Liver (tissue), 9 donors: ENCODE data around the gene FAM83E. TPM values are rescaled to one million over a fixed set of nuclear protein-coding genes. Genes with fewer than 3 reads are reported as not detected.

Experiments used
- DNase-seq: peaks from one replicate; pipeline ENCODE4 v3.0.0-alpha.2; 2017; ENCODE audit warnings: low spot score
- H3K27ac ChIP-seq, 2 donors: one replicate each; pipeline ENCODE4 v1.7.0; 2013; ENCODE audit warnings: inconsistent platforms in 2 of 2, low read length in 2 of 2, control low read depth in 1 of 2, low read depth in 1 of 2, mild to moderate bottlenecking in 1 of 2
- H3K27me3 ChIP-seq, 4 donors: one replicate each; pipeline versions ENCODE4 v1.6.1 to v1.7.0; 2013; ENCODE audit warnings: low read length in 3 of 4, inconsistent platforms in 1 of 4, mild to moderate bottlenecking in 1 of 4, moderate library complexity in 1 of 4; ENCODE audit not compliant: control insufficient read depth in 4 of 4, insufficient read depth in 4 of 4
- H3K36me3 ChIP-seq, 4 donors: one replicate each; pipeline versions ENCODE4 v1.6.1 to v1.7.0; 2013; ENCODE audit warnings: low read length in 3 of 4, mild to moderate bottlenecking in 3 of 4, low read depth in 1 of 4, moderate library complexity in 1 of 4; ENCODE audit not compliant: control insufficient read depth in 4 of 4, insufficient read depth in 3 of 4
- H3K4me1 ChIP-seq, 4 donors: one replicate each; pipeline versions ENCODE4 v1.6.1 to v1.7.0; 2013; ENCODE audit warnings: low read length in 3 of 4, mild to moderate bottlenecking in 3 of 4, moderate library complexity in 1 of 4; ENCODE audit not compliant: control insufficient read depth in 4 of 4, insufficient read depth in 4 of 4
- H3K4me3 ChIP-seq, 3 donors: one replicate each; pipeline versions ENCODE4 v1.6.1 to v1.7.0; 2013; ENCODE audit warnings: low read length in 3 of 3, control low read depth in 1 of 3, low read depth in 1 of 3, mild to moderate bottlenecking in 1 of 3
- H3K9ac ChIP-seq, 2 donors: one replicate each; pipeline ENCODE4 v1.7.0; 2013; ENCODE audit warnings: low read length in 2 of 2, mild to moderate bottlenecking in 2 of 2, moderate library complexity in 2 of 2, control low read depth in 1 of 2, low read depth in 1 of 2
- H3K9me3 ChIP-seq, 4 donors: one replicate each; pipeline versions ENCODE4 v1.6.1 to v1.7.0; 2013; ENCODE audit warnings: low read length in 3 of 4; ENCODE audit not compliant: control insufficient read depth in 4 of 4
- EGR1 ChIP-seq, 2 donors: IDR thresholded peaks; 2 replicates each; pipeline ENCODE4 v1.6.1; 2016 to 2018; ENCODE audit warnings: antibody characterized with exemption in 2 of 2, low read depth in 2 of 2
- FOXA1 ChIP-seq: IDR thresholded peaks from 2 replicates; pipeline ENCODE4 v1.6.1; 2016; ENCODE audit warnings: antibody characterized with exemption
- FOXA2 ChIP-seq: IDR thresholded peaks from 2 replicates; pipeline ENCODE4 v1.6.1; 2016; ENCODE audit warnings: antibody characterized with exemption
- GABPA ChIP-seq, 2 donors: IDR thresholded peaks in 1 of 2; conservative IDR thresholded peaks in 1 of 2; 2 replicates each; pipeline ENCODE4 v1.6.1; 2016; ENCODE audit warnings: antibody characterized with exemption in 2 of 2, mild to moderate bottlenecking in 1 of 2, moderate library complexity in 1 of 2
- HNF4A ChIP-seq, 2 donors: conservative IDR thresholded peaks; 2 replicates each; pipeline ENCODE4 v1.6.1; 2016; ENCODE audit warnings: antibody characterized with exemption in 2 of 2, mild to moderate bottlenecking in 2 of 2
- HNF4G ChIP-seq: IDR thresholded peaks from 2 replicates; pipeline ENCODE4 v1.6.1; 2016; ENCODE audit warnings: antibody characterized with exemption
- JUND ChIP-seq, 2 donors: IDR thresholded peaks; 2 replicates each; pipeline ENCODE4 v1.6.1; 2016; ENCODE audit warnings: antibody characterized with exemption in 2 of 2
- NR2F2 ChIP-seq: IDR thresholded peaks from 2 replicates; pipeline ENCODE4 v1.6.1; 2016; ENCODE audit warnings: antibody characterized with exemption
- RAD21 ChIP-seq, 2 donors: IDR thresholded peaks; 2 replicates each; pipeline ENCODE4 v1.6.1; 2016; ENCODE audit warnings: antibody characterized with exemption in 2 of 2, mild to moderate bottlenecking in 2 of 2
- RXRA ChIP-seq, 2 donors: IDR thresholded peaks; 2 replicates each; pipeline ENCODE4 v1.6.1; 2017 to 2018; ENCODE audit warnings: antibody characterized with exemption in 2 of 2, mild to moderate bottlenecking in 1 of 2
- SP1 ChIP-seq: IDR thresholded peaks from 2 replicates; pipeline ENCODE4 v1.6.1; 2018; ENCODE audit warnings: antibody characterized with exemption, mild to moderate bottlenecking
- TAF1 ChIP-seq: conservative IDR thresholded peaks from 2 replicates; pipeline ENCODE4 v1.6.1; 2016; ENCODE audit warnings: antibody characterized with exemption, mild to moderate bottlenecking
- YY1 ChIP-seq: IDR thresholded peaks from 2 replicates; pipeline ENCODE4 v1.6.1; 2016; ENCODE audit warnings: antibody characterized with exemption, mild to moderate bottlenecking
- WGBS: extraction: QIAGEN DNeasy Blood & Tissue Kit; methylation state at CpG from one replicate; pipeline ENCODE4 v1.1.7; 2013; 5-methylcytosine and 5-hydroxymethylcytosine counted together
- polyA plus RNA-seq, 2 donors: library from polyadenylated mRNA; stranded (reverse) in 1 of 2; unstranded in 1 of 2; fragments of 200-250 nt in 1 of 2; fragments of >200 nt in 1 of 2; fragmentation: Nextera tagmentation in 1 of 2; extraction: Ambion mirVana in 1 of 2; gene quantifications; one replicate each; pipeline versions ENCODE4 v1.2.1 to v1.2.3, GENCODE V29; 2013 to 2015
- total RNA-seq, 2 donors: library from RNA; depleted of rRNA; stranded (reverse); fragments of >200 nt; gene quantifications; one replicate each; pipeline ENCODE4 v1.2.3, GENCODE V29; 2014
- TF ChIP-seq, protein P1 (sequence below): fragments of 150-350 bp; IDR thresholded peaks from 2 replicates; pipeline ENCODE4 v1.5.1; 2017; ENCODE audit warnings: improper control_type of control experiment, low read depth, low read length; ENCODE audit not compliant: missing input control
- TF ChIP-seq, protein P2 (sequence below): IDR thresholded peaks from 2 replicates; pipeline ENCODE4 v1.6.1; 2016; ENCODE audit warnings: antibody characterized with exemption
- TF ChIP-seq, protein P3 (sequence below): IDR thresholded peaks from 2 replicates; pipeline ENCODE4 v1.6.1; 2016; ENCODE audit warnings: antibody characterized with exemption
- TF ChIP-seq, protein P4 (sequence below): IDR thresholded peaks from 2 replicates; pipeline ENCODE4 v1.6.1; 2016; ENCODE audit warnings: antibody characterized with exemption, mild to moderate bottlenecking
- donor health status: healthy.
- donor health status: healthy.
- donor health status: healthy.
- donor health status: healthy.
- donor health status: healthy.

FAM83E gene
- total and polyA plus RNA-seq, 4 donors = 0.20 to 0.42 (median 0.33) TPM; not detected in 1

DNA sequence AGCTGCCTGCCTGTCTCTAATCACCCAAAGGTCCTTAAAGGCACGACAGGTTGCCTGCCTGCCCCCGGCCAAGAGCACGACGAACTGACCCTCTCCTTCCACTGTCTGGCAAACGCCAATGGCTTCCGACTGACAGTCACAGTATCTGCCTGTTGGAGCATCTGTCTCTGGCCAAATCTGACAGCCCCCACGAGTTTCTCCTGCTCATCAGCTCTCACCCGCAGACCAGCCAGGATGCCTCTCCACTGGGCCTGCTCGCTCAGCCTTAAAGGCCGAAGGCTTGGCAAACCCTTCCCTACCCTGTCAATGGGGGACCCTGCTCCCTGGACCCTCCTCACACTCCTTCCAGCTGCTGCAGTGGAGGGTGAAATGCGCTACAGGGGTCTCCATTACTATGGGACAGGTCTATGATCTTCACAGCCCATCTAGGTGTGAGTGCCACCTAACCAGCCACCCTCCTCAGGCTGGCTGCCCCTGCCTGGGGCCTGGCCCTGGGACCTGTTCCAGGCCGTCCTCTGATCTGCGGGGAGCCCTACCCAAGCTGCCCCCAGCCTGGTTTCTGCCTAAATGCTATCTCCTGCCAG lies 932 bp downstream of the FAM83E start:
- Histone ChIP-seq H3K9ac (no peak overlapping the region), H3K27ac (peak overlapping the region in 1 of 2 donors; percentile 53), H3K4me3 (no peak overlapping the region), H3K36me3 (peaks cover 15 to 27% (median 18%) of the 10 kb centered on the region in 4 donors), H3K4me1 (peaks cover 8 to 35% (median 23%) of the 10 kb centered on the region in 4 donors), H3K9me3 (no peaks in the 10 kb centered on the region), H3K27me3 (no peaks in the 10 kb centered on the region)
- WGBS = 74% methylated on average over 13 of the region's 13 CpGs
- no peak for TF ChIP-seq SP1
- no peak for TF ChIP-seq GABPA (IDR thresholded peaks at IDR 0.05 in 1 of 2, conservative IDR thresholded peaks at IDR 0.05 in 1 of 2)
- no peak for TF ChIP-seq NR2F2
- TF ChIP-seq EGR1 (IDR thresholded peaks at IDR 0.05; ENCODE audit: low read depth in 2 of 2) = no peak
- TF ChIP-seq RXRA (IDR thresholded peaks at IDR 0.05) = no peak
- no peak for DNase-seq

DNA sequence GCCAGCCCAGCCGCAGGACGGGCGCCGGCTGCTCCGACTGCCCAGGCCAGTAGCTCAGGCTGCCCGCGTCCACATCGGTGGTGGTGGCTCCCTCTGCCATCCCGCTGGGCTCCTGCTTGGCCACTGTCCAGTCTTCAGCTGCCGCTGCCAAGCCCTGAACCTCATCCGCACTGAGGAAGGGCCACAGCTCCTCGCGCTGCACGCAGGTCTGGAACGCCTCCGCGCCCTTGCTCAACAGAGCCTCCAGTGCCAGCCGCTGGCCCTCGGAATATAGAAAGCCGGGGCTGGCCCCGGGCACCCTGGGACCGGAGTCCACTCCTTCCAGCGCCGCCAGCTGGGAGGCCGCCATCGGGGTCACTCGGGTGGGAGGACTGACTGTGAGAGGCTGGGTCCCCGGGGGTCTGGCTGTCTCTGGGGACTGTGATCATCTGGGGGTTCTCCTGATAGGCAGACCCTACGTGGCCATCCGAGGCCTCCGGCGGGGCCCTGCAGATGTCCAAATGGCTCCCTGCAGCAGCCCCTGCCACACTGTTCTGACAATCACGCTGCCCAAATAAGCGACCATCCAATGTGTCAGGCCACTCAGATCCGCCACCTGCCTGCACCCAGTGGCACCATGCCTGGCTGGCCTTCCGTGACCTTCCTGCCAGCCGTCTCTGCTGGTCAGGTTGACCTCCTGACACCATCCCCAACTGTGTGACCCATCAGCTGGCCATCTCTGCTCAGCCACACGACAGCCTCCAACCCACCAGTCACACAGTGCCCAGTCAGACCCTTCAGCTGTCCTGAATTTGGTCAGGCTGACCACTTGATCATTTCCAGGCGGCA lies 1.6 kb downstream of the FAM83E start:
- H3K36me3 ChIP-seq = peaks cover 15 to 27% (median 18%) of the 10 kb centered on the region in 4 donors
- WGBS = 76% methylated on average over 39 of the region's 39 CpGs
- peaks cover 8 to 33% (median 22%) of the 10 kb centered on the region in 4 donors for H3K4me1 ChIP-seq
- H3K9me3 ChIP-seq = no peaks in the 10 kb centered on the region
- H3K9ac ChIP-seq = no peak overlapping the region
- H3K4me3 ChIP-seq = no peak overlapping the region
- DNase-seq = no peak
- TF ChIP-seq RXRA (IDR thresholded peaks at IDR 0.05) = peak; percentile 73 to 81
- TF ChIP-seq RAD21 (IDR thresholded peaks at IDR 0.05) = no peak
- H3K27ac ChIP-seq = peak overlapping the region in 1 of 2 donors; percentile 53
- H3K27me3 ChIP-seq = no peaks in the 10 kb centered on the region

DNA sequence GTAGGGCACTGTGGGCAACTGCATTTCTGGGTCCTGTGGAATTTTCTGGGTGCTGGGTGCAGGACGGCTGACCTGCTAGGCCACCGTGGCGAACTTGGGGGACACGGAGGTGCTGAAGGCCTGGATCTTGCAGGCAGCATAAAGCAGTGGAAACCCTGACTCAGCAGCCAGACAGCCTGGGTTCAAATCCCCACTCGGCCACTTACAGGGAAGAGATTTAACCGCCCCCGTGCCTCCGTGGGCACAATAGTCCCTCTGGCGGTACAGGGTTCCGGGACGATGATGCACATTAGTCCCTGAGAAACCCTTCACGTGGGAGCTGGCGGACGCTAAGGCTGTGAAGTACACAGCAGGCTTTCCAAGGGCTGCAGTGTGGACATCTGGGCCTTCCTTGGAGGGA lies 3.0 kb downstream of the FAM83E start:
- no peak overlapping the region for H3K27ac ChIP-seq
- H3K36me3 ChIP-seq = peaks cover 15 to 22% (median 18%) of the 10 kb centered on the region in 4 donors
- no peaks in the 10 kb centered on the region for H3K9me3 ChIP-seq
- peaks cover 2 to 19% (median 11%) of the 10 kb centered on the region in 4 donors for H3K4me1 ChIP-seq
- no peak for DNase-seq
- whole genome bisulfite sequencing = 93% methylated on average over 14 of the region's 14 CpGs
- TF ChIP-seq YY1 = no peak
- no peak for TF ChIP-seq EGR1 (IDR thresholded peaks at IDR 0.05; ENCODE audit: low read depth in 2 of 2)
- TF ChIP-seq, protein P1, sequence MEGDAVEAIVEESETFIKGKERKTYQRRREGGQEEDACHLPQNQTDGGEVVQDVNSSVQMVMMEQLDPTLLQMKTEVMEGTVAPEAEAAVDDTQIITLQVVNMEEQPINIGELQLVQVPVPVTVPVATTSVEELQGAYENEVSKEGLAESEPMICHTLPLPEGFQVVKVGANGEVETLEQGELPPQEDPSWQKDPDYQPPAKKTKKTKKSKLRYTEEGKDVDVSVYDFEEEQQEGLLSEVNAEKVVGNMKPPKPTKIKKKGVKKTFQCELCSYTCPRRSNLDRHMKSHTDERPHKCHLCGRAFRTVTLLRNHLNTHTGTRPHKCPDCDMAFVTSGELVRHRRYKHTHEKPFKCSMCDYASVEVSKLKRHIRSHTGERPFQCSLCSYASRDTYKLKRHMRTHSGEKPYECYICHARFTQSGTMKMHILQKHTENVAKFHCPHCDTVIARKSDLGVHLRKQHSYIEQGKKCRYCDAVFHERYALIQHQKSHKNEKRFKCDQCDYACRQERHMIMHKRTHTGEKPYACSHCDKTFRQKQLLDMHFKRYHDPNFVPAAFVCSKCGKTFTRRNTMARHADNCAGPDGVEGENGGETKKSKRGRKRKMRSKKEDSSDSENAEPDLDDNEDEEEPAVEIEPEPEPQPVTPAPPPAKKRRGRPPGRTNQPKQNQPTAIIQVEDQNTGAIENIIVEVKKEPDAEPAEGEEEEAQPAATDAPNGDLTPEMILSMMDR = no peak
- TF ChIP-seq, protein P2, sequence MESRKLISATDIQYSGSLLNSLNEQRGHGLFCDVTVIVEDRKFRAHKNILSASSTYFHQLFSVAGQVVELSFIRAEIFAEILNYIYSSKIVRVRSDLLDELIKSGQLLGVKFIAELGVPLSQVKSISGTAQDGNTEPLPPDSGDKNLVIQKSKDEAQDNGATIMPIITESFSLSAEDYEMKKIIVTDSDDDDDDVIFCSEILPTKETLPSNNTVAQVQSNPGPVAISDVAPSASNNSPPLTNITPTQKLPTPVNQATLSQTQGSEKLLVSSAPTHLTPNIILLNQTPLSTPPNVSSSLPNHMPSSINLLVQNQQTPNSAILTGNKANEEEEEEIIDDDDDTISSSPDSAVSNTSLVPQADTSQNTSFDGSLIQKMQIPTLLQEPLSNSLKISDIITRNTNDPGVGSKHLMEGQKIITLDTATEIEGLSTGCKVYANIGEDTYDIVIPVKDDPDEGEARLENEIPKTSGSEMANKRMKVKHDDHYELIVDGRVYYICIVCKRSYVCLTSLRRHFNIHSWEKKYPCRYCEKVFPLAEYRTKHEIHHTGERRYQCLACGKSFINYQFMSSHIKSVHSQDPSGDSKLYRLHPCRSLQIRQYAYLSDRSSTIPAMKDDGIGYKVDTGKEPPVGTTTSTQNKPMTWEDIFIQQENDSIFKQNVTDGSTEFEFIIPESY = no peak
- TF ChIP-seq FOXA2 = no peak
- TF ChIP-seq, protein P3, sequence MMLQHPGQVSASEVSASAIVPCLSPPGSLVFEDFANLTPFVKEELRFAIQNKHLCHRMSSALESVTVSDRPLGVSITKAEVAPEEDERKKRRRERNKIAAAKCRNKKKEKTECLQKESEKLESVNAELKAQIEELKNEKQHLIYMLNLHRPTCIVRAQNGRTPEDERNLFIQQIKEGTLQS = no peak
- TF ChIP-seq TAF1 = no peak
- TF ChIP-seq RXRA (IDR thresholded peaks at IDR 0.05) = no peak
- TF ChIP-seq GABPA (IDR thresholded peaks at IDR 0.05 in 1 of 2, conservative IDR thresholded peaks at IDR 0.05 in 1 of 2) = no peak
- no peak for TF ChIP-seq HNF4A (conservative IDR thresholded peaks at IDR 0.05)
- TF ChIP-seq FOXA1 = no peak
- no peak for TF ChIP-seq RAD21 (IDR thresholded peaks at IDR 0.05)
- TF ChIP-seq, protein P4, sequence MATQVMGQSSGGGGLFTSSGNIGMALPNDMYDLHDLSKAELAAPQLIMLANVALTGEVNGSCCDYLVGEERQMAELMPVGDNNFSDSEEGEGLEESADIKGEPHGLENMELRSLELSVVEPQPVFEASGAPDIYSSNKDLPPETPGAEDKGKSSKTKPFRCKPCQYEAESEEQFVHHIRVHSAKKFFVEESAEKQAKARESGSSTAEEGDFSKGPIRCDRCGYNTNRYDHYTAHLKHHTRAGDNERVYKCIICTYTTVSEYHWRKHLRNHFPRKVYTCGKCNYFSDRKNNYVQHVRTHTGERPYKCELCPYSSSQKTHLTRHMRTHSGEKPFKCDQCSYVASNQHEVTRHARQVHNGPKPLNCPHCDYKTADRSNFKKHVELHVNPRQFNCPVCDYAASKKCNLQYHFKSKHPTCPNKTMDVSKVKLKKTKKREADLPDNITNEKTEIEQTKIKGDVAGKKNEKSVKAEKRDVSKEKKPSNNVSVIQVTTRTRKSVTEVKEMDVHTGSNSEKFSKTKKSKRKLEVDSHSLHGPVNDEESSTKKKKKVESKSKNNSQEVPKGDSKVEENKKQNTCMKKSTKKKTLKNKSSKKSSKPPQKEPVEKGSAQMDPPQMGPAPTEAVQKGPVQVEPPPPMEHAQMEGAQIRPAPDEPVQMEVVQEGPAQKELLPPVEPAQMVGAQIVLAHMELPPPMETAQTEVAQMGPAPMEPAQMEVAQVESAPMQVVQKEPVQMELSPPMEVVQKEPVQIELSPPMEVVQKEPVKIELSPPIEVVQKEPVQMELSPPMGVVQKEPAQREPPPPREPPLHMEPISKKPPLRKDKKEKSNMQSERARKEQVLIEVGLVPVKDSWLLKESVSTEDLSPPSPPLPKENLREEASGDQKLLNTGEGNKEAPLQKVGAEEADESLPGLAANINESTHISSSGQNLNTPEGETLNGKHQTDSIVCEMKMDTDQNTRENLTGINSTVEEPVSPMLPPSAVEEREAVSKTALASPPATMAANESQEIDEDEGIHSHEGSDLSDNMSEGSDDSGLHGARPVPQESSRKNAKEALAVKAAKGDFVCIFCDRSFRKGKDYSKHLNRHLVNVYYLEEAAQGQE = no peak
- no peak for TF ChIP-seq HNF4G
- TF ChIP-seq JUND (IDR thresholded peaks at IDR 0.05) = no peak
- H3K9ac ChIP-seq = no peak overlapping the region
- H3K4me3 ChIP-seq = no peak overlapping the region
- no peaks in the 10 kb centered on the region for H3K27me3 ChIP-seq
